Measurements from ENCODE around the gene KAZN.

KAZN gene

DNA sequence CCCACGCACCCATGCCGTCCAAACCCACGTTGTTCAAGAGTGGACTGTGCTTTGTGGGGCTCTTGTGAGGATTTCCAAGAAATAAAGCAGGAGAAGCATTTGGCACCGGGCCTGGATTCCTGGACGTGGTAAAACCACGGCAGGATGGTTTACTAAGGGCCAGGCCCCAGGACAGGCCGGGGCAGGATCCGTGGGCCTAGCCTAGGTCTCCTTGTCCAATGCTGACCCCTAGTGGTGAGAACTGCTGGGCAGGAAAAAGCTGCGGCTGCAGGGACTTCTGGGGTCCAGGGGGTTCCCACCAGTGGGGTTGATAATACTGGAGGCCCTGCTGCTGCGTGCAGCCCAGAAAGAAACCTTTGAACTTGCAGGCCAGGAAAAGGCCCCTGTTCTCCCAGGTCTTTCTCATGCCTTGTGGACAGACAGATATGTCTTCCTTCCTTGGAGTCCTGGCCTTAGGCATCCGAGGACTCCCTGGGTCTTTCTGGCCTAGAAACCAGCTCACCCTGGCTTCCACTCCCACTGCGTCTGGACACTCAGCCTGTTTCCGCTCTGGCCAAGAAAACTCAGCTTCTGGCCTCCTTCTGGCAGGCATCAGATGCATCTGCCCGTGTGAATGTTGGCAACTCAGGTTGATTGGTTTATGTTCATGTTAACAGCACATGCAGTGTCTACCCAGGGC lies 448.1 kb downstream of the KAZN start:
- DNase-seq: no peak

DNA sequence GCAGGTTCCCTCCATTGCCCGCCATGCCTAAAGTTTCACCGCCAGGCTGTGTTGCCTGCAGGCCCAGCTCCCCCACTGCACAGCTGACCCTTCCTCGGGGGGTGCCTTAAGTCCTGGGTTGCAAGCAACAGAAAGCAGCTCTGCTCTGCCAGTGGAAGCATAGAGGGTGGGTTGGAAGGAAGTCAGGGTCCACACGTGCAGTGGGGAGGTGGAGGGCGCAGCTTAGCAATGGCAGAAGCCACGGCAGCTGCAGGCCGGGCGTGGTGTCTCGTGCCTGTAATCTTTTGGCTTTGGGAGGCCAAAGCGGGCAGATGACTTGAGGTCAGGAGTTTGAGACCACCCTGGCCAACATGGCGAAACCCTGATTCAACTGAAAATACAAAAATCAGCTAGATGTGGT lies 448.8 kb downstream of the KAZN start:
- DNase-seq: no peak

DNA sequence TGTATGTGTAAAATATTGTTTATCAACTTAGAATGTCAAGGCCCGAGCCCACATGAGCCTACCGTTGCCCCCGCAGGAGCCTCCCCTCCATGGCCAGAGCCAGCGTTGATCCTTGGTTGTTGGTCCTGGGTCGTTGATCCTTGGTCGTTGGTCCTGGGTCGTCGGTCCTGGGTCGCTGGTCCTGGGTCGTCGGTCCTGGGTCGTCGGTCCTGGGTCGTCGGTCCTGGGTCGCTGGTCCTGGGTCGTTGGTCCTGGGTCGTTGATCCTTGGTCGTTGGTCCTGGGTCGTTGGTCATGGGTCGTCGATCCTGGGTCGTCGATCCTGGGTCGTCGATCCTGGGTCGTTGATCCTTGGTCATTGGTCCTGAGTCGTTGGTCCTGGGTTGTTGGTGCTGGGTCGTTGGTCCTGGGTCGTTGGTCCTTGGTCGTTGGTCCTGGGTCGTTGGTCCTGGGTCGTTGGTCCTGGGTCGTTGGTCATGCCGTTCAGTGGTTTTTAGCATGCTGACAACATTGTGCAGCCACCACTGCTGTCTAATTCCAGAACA lies 450.0 kb downstream of the KAZN start:
- no peak for DNase-seq

DNA sequence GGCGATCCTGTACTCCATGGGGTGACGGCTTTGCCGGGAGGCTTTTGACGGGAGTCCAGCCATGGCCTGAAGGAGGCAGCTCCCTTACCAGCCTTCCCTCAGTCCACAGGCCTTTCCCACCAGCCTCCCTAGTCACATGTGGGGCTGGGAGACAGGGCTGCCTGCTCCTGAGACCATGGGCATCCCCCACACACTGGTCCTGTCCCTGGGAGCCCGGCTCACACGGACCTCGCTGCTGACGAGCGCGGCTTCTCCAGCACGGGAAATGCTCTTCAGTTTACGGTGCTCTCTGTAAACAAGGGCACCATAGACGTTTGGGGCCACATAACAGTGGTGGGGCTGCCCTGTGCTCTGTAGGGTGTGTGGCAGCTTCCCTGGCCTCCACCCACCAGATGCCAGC lies 450.6 kb downstream of the KAZN start:
- DNase-seq: no peak

DNA sequence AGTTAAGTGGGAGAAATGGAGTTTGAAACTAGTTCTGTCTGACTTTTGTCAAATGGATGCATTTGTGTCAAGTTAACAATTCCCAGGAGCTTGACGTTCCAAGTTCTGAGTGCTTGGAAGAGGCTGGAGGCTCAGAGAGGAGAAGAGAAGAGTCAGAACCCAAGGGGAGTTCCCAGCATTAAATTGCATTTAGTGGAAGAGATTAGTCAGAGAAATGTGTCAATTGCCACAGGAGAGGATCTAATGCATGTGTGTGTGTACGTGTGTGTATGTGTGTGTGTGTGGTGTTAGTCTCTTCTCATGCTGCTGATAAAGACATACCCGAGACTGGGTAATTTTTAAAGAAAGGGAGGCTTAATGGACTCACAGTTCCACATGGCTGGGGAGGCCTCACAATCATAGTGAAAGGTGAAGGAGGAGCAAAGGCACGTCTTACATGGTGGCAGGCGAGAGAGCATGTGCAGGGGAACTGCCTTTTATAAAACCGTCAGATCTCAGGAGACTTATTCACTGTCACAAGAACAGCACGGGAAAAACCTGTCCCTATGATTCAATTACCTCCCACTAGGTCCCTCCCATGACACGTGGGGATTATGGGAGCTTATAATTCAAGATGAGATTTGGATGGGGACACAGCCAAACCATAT lies 453.5 kb downstream of the KAZN start:
- DNase-seq: no peak

DNA sequence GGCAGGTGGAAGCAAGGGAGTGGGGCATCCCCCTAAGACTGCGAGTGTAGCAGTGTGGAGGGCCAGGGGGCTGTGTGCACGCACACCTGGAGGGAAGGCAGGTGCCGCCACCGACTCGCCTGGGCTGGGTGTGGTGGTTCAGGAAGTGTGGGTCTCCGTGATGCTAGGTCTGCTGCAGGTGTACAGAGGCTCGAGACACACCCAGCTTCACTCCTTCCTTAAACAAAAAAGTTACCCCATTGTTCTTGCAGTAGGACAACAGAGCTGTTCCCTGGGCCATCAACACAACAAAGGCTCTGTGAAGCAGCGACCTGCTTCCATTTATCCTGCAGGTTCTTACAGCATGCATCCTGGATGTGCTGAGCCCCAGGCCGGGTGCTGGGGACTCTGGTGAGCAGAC lies 454.7 kb downstream of the KAZN start:
- DNase-seq: no peak

DNA sequence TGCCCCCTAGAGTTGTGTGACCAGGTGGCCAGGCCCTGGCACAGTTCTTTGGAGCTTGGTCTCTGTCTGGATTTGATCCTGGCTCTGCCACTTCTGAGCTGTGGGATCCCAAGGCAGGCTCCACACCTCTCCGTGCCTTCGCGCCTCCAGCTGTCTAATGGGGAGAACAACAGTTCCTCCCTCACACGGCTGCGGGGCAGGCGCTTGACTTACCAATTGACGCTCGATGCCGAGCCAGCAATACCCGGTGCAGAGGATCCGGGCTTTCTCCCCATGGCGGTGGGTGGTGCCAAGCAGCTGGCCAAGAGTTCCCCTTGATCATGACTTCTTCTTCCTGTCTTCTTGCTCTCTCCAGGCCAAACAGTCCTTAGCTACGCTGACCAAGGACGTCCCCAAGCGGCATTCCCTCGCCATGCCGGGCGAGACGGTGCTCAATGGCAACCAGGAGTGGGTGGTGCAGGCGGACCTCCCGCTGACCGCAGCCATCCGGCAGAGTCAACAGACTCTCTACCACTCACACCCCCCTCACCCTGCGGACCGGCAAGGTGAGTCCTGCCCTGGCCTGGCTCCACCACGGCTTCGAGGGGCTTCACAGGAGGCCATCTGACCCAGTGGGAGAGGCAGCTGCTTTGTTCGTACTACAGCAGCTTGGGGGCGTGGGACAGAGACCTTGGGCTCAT lies 457.4 kb downstream of the KAZN start:
- no peak for DNase-seq

DNA sequence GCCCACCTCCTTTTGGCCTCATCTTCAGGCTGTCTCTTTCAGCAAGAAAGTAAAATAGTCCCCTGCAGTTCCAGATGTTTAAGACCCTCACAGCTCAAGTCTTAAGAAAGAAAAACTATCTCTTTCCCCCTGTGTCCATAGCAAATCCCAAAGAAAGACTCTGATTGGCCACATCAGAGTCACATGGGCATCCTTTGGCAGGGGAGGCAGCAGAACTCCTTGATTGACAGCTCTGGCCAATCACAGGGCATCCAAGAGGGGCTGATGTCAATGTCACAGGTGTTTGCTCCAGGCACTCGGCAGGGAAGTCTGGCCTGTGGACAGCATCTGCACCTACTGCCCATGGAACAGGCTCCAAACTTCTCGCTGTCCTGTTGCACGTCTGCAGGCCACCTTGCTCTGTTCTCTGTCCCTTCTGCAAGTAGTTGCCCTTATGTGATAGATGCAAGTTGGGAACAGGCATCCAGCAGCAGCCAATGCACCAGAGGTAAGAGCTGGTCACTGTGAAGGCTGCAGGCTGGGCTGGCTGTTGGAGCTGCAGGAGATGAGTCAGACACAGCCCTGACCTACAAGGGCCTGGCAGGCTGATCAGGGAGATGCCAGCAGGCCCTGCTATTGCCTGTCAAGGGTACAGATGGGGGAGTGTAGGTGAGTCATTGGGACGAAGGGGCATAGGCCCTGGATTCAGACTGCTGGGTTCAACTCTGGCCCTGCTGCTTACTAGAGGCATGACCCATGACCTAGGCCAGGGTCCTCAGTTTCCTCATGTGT lies 458.2 kb downstream of the KAZN start:
- DNase-seq: no peak

DNA sequence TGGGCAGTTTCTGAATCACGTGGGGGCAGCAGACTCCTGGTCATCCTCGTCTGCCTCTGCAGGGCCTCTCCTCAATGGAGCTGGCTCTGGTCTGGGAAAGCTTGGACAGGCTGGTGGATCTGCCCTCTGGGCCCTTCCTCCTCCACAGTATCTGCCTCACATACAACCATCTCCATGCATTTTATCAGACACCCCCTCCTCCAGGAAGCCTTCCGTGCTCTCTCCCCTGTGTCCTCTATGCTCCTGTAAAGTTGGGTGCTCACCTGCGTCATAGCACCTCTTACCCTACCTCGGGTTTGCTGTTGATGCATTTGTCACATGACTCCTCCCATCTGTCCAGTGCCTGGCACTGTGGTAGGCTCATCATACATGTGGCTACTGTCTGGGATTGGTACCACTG lies 459.3 kb downstream of the KAZN start:
- no peak for DNase-seq

DNA sequence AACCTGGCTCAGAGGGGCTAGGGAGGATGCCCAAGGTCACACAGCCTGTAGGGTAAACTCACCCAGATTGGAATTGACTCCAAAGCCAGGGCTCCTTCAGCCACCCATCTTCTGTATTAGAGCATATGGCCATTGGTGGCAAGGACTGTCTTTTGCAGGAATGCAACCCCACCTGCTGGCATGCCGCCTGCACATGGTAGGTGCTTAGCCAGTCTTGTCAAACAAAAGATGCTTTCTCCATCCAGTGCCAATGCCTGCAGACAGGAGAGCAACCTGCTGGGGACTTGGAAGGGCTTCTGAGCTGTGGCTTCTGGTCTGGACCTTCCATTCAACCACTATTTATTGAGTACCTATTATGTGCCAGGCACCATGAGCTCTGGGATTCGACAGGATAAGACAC lies 459.8 kb downstream of the KAZN start:
- DNase-seq: no peak

DNA sequence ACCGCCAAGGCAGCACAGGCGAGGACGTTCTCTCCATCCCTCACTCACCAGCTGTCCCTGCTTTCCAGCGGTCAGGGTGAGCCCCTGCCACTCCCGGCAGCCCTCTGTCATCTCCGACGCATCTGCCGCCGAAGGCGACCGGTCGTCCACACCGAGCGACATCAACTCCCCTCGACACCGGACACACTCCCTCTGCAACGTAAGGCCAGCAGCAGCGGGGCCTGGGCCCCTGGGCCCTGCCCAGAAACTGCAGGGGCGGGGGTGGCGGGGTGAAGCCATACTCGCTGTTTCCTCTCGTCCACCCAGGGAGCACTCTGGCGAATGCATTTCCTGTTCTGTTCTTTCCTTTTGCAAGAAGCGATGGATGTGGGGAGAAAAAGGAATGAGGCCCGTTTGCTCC lies 461.6 kb downstream of the KAZN start:
- no peak for DNase-seq

DNA sequence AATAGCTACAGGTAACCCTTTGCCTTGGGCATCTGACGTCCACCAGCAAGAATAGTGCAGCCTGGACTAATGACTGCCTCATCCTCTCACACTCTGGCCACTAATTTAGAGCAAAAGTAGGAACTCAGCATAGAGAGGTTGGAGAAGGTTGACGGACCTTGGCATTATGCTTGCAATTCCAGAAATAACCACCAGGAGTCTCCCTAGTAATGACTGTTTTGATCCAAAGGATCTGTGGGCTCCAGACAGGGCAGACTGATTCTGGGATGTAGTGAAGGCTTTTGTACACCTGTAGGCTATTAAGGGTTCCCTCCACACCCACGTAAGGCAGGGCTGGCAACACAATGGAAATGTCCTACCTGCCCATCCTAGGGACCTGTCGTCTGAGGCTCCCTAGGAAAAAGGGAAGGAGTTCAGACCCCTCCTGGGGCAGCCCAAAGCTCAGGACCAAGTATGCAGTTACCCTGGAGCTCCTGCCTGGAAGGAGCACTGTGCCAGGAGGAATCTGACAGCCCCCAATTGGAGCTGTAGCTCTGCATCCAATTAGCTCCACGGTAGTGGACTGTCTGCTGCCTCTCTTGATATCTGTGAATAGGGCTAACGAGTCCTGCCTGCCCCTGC lies 464.1 kb downstream of the KAZN start:
- DNase-seq: no peak

DNA sequence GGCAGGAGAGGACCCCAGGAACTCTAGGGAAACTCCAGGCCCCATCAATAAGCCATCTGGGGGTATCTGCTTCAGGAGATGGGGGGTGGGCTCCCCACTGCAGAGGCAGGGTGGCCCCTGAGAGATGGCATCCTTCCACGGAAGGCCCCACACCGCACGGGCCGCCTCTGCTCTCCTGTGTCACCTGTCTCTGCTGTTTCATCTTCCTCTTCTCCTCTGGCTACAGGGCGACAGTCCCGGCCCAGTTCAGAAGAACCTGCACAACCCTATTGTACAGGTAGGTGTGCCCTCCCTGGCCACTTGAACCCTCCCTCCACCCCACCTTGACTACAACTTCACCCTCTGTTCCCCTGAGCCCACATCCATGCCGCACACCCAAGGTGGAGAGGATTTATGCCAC lies 464.9 kb downstream of the KAZN start:
- DNase-seq: no peak

DNA sequence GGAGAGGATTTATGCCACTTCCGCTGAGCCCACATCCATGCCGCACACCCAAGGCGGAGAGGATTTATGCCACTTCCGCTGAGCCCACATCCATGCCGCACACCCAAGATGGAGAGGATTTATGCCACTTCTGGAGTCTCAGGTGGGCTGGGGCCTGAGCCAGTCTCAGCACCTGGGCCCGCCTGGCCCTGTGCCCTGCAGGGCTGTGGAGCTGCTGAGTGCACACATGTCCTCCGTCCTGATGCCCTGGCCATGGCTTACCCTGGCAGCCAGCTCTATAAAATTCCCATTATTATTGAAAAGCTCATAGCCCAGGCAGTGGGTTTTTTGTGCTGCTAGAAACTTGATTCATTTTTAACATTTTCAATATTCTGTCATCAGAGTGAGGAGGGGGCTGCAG lies 465.3 kb downstream of the KAZN start:
- no peak for DNase-seq

DNA sequence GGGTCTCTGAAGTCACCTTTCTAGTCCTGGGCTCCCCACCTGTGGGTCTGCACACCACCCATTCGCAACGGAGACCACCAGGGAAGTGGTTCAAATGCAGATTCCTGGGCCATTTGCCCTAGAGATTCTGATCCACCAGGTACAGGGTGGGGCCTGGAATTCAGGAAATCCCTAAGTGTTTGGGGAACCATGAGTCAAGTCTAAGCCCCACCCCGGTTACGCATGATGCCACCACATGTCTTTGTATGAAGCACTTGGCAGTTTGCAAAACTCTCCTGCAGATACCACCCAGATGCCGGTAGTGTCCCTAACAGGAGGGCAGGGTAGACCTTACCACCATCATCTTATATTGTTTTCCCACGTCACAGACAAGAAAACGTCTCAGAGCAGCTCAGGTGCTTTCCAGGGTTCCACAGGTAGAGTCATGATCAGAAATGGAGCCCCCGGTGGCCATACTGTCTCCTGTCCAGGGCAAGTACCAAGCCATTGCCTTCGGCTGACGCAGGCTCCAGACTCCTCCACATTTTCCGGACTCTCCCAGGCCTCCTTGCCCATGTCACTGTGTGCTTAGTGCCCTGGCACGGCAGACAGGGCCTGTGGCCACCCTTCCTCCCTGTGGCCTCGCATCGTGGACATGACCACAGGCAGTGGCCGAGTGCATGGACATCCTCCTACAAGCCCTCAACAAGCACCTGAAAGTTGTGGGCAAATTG lies 465.9 kb downstream of the KAZN start:
- DNase-seq: no peak

DNA sequence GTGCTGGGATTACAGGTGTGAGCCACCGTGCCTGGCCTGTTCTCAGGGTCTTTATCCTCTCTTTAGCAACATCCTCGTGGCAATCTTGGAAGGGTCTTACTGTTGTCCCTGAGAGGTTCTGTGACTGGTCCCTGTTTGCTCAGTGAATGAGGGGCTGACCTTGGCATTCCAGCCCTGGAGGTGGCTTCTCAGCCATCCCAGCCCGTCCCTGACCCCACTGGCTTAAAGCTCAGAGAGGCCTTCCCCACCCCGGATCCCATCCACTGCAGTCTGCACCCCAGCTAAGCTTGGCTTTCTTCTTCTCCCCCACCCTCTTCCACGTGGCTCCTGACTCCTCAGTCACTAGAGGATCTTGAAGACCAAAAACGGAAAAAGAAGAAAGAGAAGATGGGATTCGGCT lies 466.8 kb downstream of the KAZN start:
- no peak for DNase-seq

DNA sequence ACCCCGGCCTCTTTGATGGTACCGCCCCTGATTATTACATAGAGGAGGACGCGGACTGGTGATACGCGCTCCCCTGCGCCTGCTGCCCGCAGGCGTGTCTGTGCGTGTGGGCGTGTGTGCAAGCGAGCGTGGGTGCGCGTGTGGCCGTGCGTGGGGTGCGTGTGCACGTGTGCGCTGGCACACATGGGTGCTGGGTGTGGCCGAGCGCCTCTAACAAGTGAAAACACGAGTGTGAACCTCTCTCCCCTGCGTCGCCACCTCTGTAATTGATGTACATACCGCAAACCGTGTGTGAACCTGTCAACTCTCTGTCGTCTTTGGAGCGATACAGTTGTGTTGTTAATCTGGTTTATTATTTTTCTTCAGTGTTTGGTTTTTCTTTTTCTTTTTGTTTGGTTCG lies 467.3 kb downstream of the KAZN start:
- DNase-seq: no peak

DNA sequence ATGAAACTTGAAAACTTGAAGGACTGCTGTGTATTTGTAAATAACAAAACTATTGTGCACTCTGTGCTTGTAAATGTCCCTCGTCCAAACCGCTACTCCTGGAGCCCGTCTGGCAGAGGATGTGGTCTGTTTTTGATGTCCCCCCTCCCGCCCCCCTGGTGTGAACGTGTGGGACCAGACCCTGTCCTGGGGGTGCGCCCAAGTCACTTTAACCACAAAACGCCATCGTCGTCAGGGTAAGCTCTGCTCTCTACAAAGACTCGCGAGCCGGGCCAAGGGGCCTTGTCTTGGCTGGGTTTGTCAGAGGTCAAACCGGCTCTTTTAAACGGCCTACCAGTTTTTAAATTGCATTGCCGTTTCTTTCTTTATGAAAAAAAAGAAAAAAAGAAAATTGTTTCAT lies 467.7 kb downstream of the KAZN start:
- DNase-seq: no peak

DNA sequence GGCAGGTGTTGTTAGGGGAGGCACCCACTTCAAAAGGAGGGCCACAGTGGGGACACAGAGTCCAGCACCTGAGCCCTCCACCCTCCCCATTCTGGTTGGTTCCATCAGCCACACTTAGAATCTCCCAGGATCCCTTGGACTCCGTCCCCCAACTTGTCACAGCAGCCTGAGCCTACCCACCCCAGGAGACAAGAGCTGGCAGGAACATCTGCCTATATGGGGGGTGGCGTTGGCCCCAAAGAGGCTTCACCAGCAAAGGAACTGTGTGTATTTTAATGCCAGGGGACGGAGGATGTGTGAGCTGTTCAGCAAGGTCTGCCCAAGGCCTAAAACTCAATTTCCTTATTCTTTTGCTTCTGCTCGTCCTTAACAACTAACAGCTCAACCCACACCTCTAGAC lies 468.7 kb downstream of the KAZN start:
- DNase-seq: no peak

DNA sequence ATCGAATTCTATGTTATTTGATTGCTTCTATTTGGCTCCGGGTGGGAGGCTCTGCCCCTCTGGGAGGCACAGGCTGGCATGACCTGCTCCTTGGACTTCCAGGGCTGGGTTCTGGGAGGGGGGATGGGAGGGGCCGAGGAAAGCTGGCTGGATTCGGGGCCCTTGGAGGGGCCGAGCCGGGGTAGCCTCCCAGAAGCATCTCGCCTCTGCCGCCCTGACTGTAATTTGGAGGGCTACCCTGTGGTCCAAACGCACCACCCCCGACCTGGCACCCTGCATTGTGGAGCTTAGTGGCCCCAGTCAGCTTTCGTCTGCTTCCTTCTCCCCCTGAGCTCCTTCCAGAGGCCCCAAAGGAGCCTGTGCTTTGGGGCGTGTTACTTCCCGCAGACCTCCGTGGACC lies 469.7 kb downstream of the KAZN start:
- DNase-seq: no peak

DNA sequence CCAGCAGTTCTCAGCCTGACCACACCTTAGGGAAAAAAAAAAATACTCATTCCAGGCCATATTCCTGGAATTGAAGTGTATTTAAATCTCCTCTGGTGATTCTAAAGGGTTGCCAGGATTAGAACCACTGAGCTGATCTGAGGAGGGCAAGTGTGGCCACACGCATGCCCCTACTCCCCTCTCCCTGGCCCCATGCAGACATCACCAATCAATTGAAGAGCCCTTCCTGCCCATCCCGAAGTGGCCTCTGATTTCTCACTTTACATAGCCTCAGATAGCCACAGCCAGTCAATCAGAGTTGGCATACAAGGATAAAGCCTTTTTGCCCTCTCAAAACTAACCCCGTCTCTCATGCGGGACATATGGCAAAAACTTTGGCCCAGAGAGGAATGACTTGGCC lies 470.5 kb downstream of the KAZN start:
- DNase-seq: no peak

DNA sequence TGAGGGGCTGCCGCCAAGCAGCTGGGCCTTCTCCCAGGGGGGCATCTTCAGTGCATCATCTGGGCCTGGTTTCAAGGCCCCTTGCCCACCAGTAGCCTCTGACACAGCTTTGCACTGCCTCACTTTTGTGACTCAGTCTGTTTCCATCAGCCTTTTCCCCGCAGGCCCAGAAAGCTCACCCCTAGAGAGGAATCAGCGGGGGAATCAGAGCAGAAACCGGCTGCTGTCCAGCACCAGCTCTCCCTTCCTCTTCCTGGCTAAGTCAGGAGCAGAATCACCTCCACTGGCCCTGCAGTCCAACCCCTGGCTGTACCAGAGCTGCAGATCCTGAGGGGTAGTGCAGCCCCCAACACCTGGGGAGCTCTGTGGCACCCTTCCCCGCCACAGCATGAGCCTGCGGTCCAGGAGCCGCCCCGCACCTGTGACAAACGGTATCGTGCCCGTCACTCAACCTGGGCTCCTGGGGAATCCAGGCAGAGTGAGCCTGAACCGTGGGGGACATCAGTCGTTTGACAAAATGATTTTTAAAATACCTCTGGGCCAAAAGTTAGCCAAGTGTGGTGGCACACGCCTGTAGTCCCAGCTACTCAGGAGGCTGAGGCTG lies 471.8 kb downstream of the KAZN start:
- no peak for DNase-seq
